ENCODE results near the gene AGPS. TPM values are rescaled to one million over a fixed set of nuclear protein-coding genes. Genes with fewer than 3 reads are reported as not detected.

Gene AGPS
- total RNA-seq, 1 experiment from 2014 or later: 69.9 TPM

- no peaks in the 10 kb centered on the region for H3K4me1 Mint-ChIP-seq (ENCODE audit: low read depth, unreplicated experiment)
- no TSS peak for BruUV-seq (replicated peaks)
Observed at GRCh38 chr2:177489719-177490301, 97.2 kb downstream of the AGPS start.

GRCh38 chr2:177495945-177496344, 103.4 kb downstream of the AGPS start:
- intact Hi-C loops (cut with micrococcal nuclease; ENCODE audit: unreplicated experiment): no loop called here
- Mint-ChIP-seq H3K9me3 (ENCODE audit: low read depth, unreplicated experiment) (no peaks in the 10 kb centered on the region), H3K4me3 (ENCODE audit: low read depth, unreplicated experiment) (no peak overlapping the region), H3K4me1 (ENCODE audit: low read depth, unreplicated experiment) (peaks cover 2% of the 10 kb centered on the region), H3K27ac (ENCODE audit: unreplicated experiment) (no peak overlapping the region), H3K36me3 (ENCODE audit: insufficient read depth, unreplicated experiment) (peaks cover 5% of the 10 kb centered on the region), H3K27me3 (ENCODE audit: unreplicated experiment) (no peaks in the 10 kb centered on the region)
- CTCF ChIA-PET: interaction anchor here (0.7 kb wide), 1 partner anchor 23 kb away, joined by 5 read pairs; no protein-coding TSS in a partner anchor
- no TSS peak for BruUV-seq (replicated peaks)
- no peak for TF ChIP-seq CTCF (IDR thresholded peaks at IDR 0.05; ENCODE audit: unreplicated experiment)
- DNase-seq: no peak

More at GRCh38 chr2:177489719-177490301, 97.2 kb downstream of the AGPS start:
- CTCF ChIA-PET: interaction anchor here (1.0 kb wide), 2 partner anchors 115 to 325 kb away, joined by 3 to 10 read pairs; no protein-coding TSS in a partner anchor
- TF ChIP-seq CTCF (IDR thresholded peaks at IDR 0.05; ENCODE audit: unreplicated experiment): peak; percentile 63
- intact Hi-C loops (cut with micrococcal nuclease; ENCODE audit: unreplicated experiment): loop anchor here (1.0 to 2.0 kb wide), 2 partner anchors 115 to 234 kb away; no protein-coding TSS in a partner anchor
- DNase-seq: no peak
- no peaks in the 10 kb centered on the region for H3K27me3 Mint-ChIP-seq (ENCODE audit: unreplicated experiment)
- peaks cover 5% of the 10 kb centered on the region for H3K36me3 Mint-ChIP-seq (ENCODE audit: insufficient read depth, unreplicated experiment)
- H3K4me3 Mint-ChIP-seq (ENCODE audit: low read depth, unreplicated experiment): no peak overlapping the region
- no peak overlapping the region for H3K27ac Mint-ChIP-seq (ENCODE audit: unreplicated experiment)
- H3K9me3 Mint-ChIP-seq (ENCODE audit: low read depth, unreplicated experiment): no peaks in the 10 kb centered on the region

DNA sequence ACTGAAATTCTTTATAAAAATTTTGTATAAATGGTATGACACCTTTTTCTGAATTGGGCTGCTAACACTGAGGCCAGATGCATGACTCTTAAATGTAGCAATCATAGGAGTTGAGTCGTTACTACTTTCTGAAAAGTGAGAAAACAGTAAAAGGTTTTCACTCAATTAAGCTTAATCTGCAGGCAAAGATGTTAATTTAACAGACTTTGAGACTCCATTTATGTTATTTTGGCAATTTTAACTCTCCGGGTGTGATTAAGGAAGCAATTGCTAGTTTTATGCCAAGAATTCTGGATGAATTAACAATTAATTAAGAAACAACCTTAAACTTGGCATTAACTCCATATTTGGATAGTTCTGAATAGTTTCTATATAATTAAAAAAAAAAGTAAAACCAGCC, 104.3 kb downstream of the AGPS start:
- Mint-ChIP-seq H3K36me3 (ENCODE audit: insufficient read depth, unreplicated experiment) (peaks cover 5% of the 10 kb centered on the region), H3K27ac (ENCODE audit: unreplicated experiment) (no peak overlapping the region)
- CTCF ChIA-PET: no interaction called here

DNA sequence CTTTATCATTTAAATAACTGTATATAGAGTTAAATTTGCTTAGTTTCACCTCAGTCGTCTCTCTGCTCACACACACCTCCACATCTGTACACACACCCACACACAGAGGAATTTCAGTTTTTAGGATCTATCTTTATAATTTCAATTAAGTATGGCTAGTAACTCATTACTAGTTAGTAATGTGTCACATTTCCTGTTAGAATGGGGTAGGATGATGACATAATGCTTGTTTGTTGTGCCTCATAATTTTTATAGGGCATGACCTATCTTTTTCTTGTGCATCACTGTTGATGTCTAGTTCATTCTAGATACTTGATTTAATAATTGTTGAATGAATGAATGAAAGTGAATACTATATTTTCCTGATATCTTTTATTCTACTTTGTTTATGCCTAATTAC, 108.6 kb downstream of the AGPS start:
- no peak for DNase-seq
- no peaks in the 10 kb centered on the region for H3K36me3 Mint-ChIP-seq (ENCODE audit: insufficient read depth, unreplicated experiment)
- H3K27me3 Mint-ChIP-seq (ENCODE audit: unreplicated experiment): no peaks in the 10 kb centered on the region
- H3K4me1 Mint-ChIP-seq (ENCODE audit: low read depth, unreplicated experiment): peaks cover 7% of the 10 kb centered on the region
- H3K4me3 Mint-ChIP-seq (ENCODE audit: low read depth, unreplicated experiment): no peak overlapping the region
- TF ChIP-seq CTCF (IDR thresholded peaks at IDR 0.05; ENCODE audit: unreplicated experiment): no peak
- no peaks in the 10 kb centered on the region for H3K9me3 Mint-ChIP-seq (ENCODE audit: low read depth, unreplicated experiment)
- H3K27ac Mint-ChIP-seq (ENCODE audit: unreplicated experiment): no peak overlapping the region
- BruUV-seq (replicated peaks): no TSS peak
- CTCF ChIA-PET: no interaction called here
- intact Hi-C loops (cut with micrococcal nuclease; ENCODE audit: unreplicated experiment): no loop called here

More for the DNA sequence above, 104.3 kb downstream of the AGPS start:
- Mint-ChIP-seq H3K4me1 (ENCODE audit: low read depth, unreplicated experiment) (peaks cover 7% of the 10 kb centered on the region), H3K27me3 (ENCODE audit: unreplicated experiment) (no peaks in the 10 kb centered on the region), H3K4me3 (ENCODE audit: low read depth, unreplicated experiment) (no peak overlapping the region), H3K9me3 (ENCODE audit: low read depth, unreplicated experiment) (no peaks in the 10 kb centered on the region)
- intact Hi-C loops (cut with micrococcal nuclease; ENCODE audit: unreplicated experiment): no loop called here
- DNase-seq: no peak
- no peak for TF ChIP-seq CTCF (IDR thresholded peaks at IDR 0.05; ENCODE audit: unreplicated experiment)
- BruUV-seq (replicated peaks): no TSS peak
